K562 (cell line): ENCODE measurements around the gene CACYBP. TPM values are rescaled to one million over a fixed set of nuclear protein-coding genes. Genes with fewer than 3 reads are reported as not detected.

ENCODE experiments used
- CC2D1A ChIP-seq: fragments of 450-650 bp; IDR thresholded peaks from 2 replicates; pipeline ENCODE4 v1.6.1; 2017; ENCODE audit warnings: mild to moderate bottlenecking
- DDX20 ChIP-seq: fragments of 450-650 bp; IDR thresholded peaks from 2 replicates; pipeline ENCODE4 v1.6.1; 2016; ENCODE audit warnings: missing genetic modification characterization, low read depth, mild to moderate bottlenecking, missing compliant biosample characterization, moderate library complexity
- E2F8 ChIP-seq: fragments of 450-650 bp; IDR thresholded peaks from 2 replicates; pipeline ENCODE4 v1.7.1; 2018; ENCODE audit warnings: mild to moderate bottlenecking, low read depth; ENCODE audit not compliant: partially characterized antibody
- EHMT2 ChIP-seq: fragments of 450-650 bp; IDR thresholded peaks from 2 replicates; pipeline ENCODE4 v1.6.1; 2018; ENCODE audit warnings: antibody characterized with exemption
- EP400 ChIP-seq: fragments of 450-650 bp; IDR thresholded peaks from 2 replicates; pipeline ENCODE4 v1.6.1; 2017; ENCODE audit warnings: antibody characterized with exemption, mild to moderate bottlenecking, moderate library complexity
- ETV5 ChIP-seq: sonication (generic); formaldehyde crosslinking; IDR thresholded peaks from 2 replicates; pipeline ENCODE4 v1.4.0; 2020; ENCODE audit warnings: low read depth, mild to moderate bottlenecking, missing genetic modification reagents
- FOXA1 ChIP-seq: fragments of 450-650 bp; IDR thresholded peaks from 2 replicates; pipeline ENCODE4 v1.6.1; 2016; ENCODE audit warnings: mild to moderate bottlenecking, borderline replicate concordance
- LCOR ChIP-seq: sonication (generic); formaldehyde crosslinking; IDR thresholded peaks from 2 replicates; pipeline ENCODE4 v1.8.0; 2022; ENCODE audit warnings: mild to moderate bottlenecking, missing genetic modification reagents
- MCM3 ChIP-seq: fragments of 450-650 bp; IDR thresholded peaks from 2 replicates; pipeline ENCODE4 v1.6.1; 2016
- MECOM ChIP-seq: fragments of 250-450 bp; sonication (Bioruptor Pico); IDR thresholded peaks from 2 replicates; pipeline ENCODE4 v1.8.0; 2022; ENCODE audit warnings: inconsistent platforms
- PML ChIP-seq: IDR thresholded peaks from 2 replicates; pipeline ENCODE4 v1.6.1; 2012; ENCODE audit warnings: low read length, inconsistent platforms
- POLR2H ChIP-seq: IDR thresholded peaks from 2 replicates; pipeline ENCODE4 v1.6.1; 2016; ENCODE audit warnings: missing genetic modification characterization, low read depth, mild to moderate bottlenecking, control low read depth, missing compliant biosample characterization, moderate library complexity
- PPARD ChIP-seq: fragments of 250-450 bp; sonication (Bioruptor Pico); IDR thresholded peaks from 2 replicates; pipeline ENCODE4 v1.8.0; 2022; ENCODE audit warnings: inconsistent platforms, mild to moderate bottlenecking, moderate library complexity
- PTRF ChIP-seq: fragments of 450-650 bp; IDR thresholded peaks from 2 replicates; pipeline ENCODE4 v1.6.1; 2016; ENCODE audit warnings: mild to moderate bottlenecking, missing genetic modification characterization, missing compliant biosample characterization
- RERE ChIP-seq: sonication (generic); formaldehyde crosslinking; IDR thresholded peaks from 2 replicates; pipeline ENCODE4 v1.8.0; 2023; ENCODE audit warnings: missing genetic modification reagents, mild to moderate bottlenecking, borderline replicate concordance
- SP2 ChIP-seq: IDR thresholded peaks from 2 replicates; pipeline ENCODE4 v1.6.1; 2011; ENCODE audit warnings: mild to moderate bottlenecking, low read depth, low read length, moderate library complexity; ENCODE audit not compliant: poor library complexity, severe bottlenecking; ENCODE audit errors: extremely low read depth
- TEAD2 ChIP-seq: fragments of 450-650 bp; IDR thresholded peaks from 2 replicates; pipeline ENCODE4 v1.6.1; 2016; ENCODE audit warnings: missing genetic modification characterization, control low read depth, missing compliant biosample characterization
- XRCC4 ChIP-seq: IDR thresholded peaks from one replicate; pipeline ENCODE4 v1.6.1; 2011; ENCODE audit not compliant: insufficient read depth, insufficient read length; ENCODE audit errors: extremely low read depth
- ZBED1 ChIP-seq: IDR thresholded peaks from 2 replicates; pipeline ENCODE4 v1.6.1; 2014
- ZNF347 ChIP-seq: fragments of 450-650 bp; formaldehyde crosslinking; IDR thresholded peaks from 2 replicates; pipeline ENCODE4 v1.4.0; 2020; ENCODE audit warnings: low read depth, mild to moderate bottlenecking, moderate library complexity
- ZZZ3 ChIP-seq: fragments of 450-650 bp; IDR thresholded peaks from 2 replicates; pipeline ENCODE4 v1.6.1; 2016; ENCODE audit warnings: antibody characterized with exemption, mild to moderate bottlenecking, moderate library complexity
- polyA plus RNA-seq, 8 experiments: library from polyadenylated mRNA; depleted of rRNA in 4 of 8; stranded (reverse) in 5 of 8; unstranded in 3 of 8; fragments of >200 nt; fragmentation: Nextera tagmentation in 2 of 8; fragmentation: Illumina TruSeq in 1 of 8; extraction: Ambion mirVana in 2 of 8; extraction: Trizol in 1 of 8; gene quantifications; 2 replicates each; pipeline versions ENCODE4 v1.2.1 to v1.2.3, GENCODE V29; 2011 to 2014; ENCODE audit warnings: inconsistent platforms in 1 of 8, missing spikeins in 1 of 8
- total RNA-seq, 7 experiments: library from RNA; depleted of rRNA in 6 of 7; stranded (reverse); fragments of >200 nt in 6 of 7; fragmentation: Illumina TruSeq in 2 of 7; extraction: Trizol in 2 of 7; gene quantifications; 2 replicates each; pipeline versions ENCODE4 v1.2.1 to v1.2.3, GENCODE V29; 2011 to 2021; ENCODE audit warnings: low replicate concordance in 1 of 7

CACYBP gene
- total and polyA plus RNA-seq, 9 of the 15 experiments (the other 6 are each of a cell fraction or from before 2014, with no cell fraction given): 147 to 1,576 (median 488) TPM

- TF ChIP-seq RERE (CRISPR knock-in tag) (no peak), LCOR (CRISPR knock-in tag) (no peak; the same call in 1 of the 2 replicates), DDX20 (tag) (no peak), MCM3 (no peak), XRCC4 (no peak), FOXA1 (no peak), MECOM (CRISPR knock-in tag) (no peak), EHMT2 (peak; percentile 67), PML (peak; percentile 71; the same call in 1 of the 2 replicates), POLR2H (peak; percentile 48), TEAD2 (tag) (no peak), ZZZ3 (no peak), E2F8 (no peak), ETV5 (CRISPR knock-in tag) (no peak), CC2D1A (no peak), ZNF347 (CRISPR knock-in tag) (no peak), EP400 (no peak), PTRF (tag) (peak; percentile 42; the same call in 1 of the 2 replicates), PPARD (CRISPR knock-in tag) (no peak), ZBED1 (no peak), SP2 (no peak)
Measured at GRCh38 chr1:174964261-174964971, 35.3 kb upstream of the CACYBP start (continued).
